Mammary epithelial cell (primary cell): ENCODE data around the gene FAM111B.

Experiments
- EZH2 ChIP-seq: IDR thresholded peaks from 2 replicates; pipeline ENCODE4 v1.6.1; 2012; ENCODE audit warnings: low read length, inconsistent platforms, borderline replicate concordance
- TF ChIP-seq, protein P1 (sequence below), 2 donors: IDR thresholded peaks in 1 of 2; conservative IDR thresholded peaks in 1 of 2; 2 replicates each; pipeline ENCODE4 v1.5.1; 2011 to 2012; ENCODE audit warnings: inconsistent platforms in 2 of 2, low read length in 2 of 2, mild to moderate bottlenecking in 2 of 2, control low read depth in 1 of 2, low read depth in 1 of 2; ENCODE audit not compliant: insufficient read depth in 1 of 2; ENCODE audit errors: extremely low read depth in 1 of 2

DNA sequence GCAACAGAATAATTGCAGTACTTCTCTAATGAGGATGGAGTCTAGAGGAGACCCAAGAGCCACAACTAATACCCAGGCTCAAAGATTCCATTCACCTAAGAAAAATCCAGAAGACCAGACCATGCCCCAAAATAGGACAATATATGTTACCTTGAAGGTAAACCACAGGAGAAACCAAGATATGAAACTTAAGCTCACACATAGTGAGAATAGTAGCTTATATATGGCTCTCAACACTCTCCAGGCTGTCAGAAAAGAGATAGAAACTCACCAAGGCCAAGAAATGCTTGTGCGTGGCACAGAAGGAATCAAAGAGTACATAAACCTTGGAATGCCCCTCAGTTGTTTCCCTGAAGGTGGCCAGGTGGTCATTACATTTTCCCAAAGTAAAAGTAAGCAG, 44.7 kb downstream of the FAM111B start:
- TF ChIP-seq EZH2 = no peak
- TF ChIP-seq, protein P1, sequence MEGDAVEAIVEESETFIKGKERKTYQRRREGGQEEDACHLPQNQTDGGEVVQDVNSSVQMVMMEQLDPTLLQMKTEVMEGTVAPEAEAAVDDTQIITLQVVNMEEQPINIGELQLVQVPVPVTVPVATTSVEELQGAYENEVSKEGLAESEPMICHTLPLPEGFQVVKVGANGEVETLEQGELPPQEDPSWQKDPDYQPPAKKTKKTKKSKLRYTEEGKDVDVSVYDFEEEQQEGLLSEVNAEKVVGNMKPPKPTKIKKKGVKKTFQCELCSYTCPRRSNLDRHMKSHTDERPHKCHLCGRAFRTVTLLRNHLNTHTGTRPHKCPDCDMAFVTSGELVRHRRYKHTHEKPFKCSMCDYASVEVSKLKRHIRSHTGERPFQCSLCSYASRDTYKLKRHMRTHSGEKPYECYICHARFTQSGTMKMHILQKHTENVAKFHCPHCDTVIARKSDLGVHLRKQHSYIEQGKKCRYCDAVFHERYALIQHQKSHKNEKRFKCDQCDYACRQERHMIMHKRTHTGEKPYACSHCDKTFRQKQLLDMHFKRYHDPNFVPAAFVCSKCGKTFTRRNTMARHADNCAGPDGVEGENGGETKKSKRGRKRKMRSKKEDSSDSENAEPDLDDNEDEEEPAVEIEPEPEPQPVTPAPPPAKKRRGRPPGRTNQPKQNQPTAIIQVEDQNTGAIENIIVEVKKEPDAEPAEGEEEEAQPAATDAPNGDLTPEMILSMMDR (conservative IDR thresholded peaks at IDR 0.05 in 1 of 2, IDR thresholded peaks at IDR 0.05 in 1 of 2; ENCODE audit: extremely low read depth in 1 of 2, insufficient read depth in 1 of 2, low read depth in 1 of 2, low read length in 2 of 2) = no peak
